ENCODE data around the gene PLB1. TPM values are rescaled to one million over a fixed set of nuclear protein-coding genes. Genes with fewer than 3 reads are reported as not detected.

PLB1 gene
- total and polyA plus RNA-seq, 2 experiments from 2014 or later = 0.11 to 0.44 TPM

- Histone ChIP-seq H3K4me2 (ENCODE audit: unreplicated experiment) (no peak overlapping the region), H3F3A (ENCODE audit: insufficient read depth) (peaks cover 12% of the 10 kb centered on the region), H3K4me1 (ENCODE audit: insufficient read depth) (peaks cover 7% of the 10 kb centered on the region), H3K9me3 (ENCODE audit: low read depth) (no peaks in the 10 kb centered on the region), H3K27me3 (replicated peaks; ENCODE audit: insufficient read depth) (no peaks in the 10 kb centered on the region), H3K27ac (no peak overlapping the region), H3K36me3 (ENCODE audit: low read depth) (no peaks in the 10 kb centered on the region), H3K9me2 (ENCODE audit: insufficient read depth) (no peaks in the 10 kb centered on the region), H4K20me1 (ENCODE audit: insufficient read depth) (no peaks in the 10 kb centered on the region), H3K9ac (no peak overlapping the region), H3K79me2 (ENCODE audit: insufficient read depth) (no peaks in the 10 kb centered on the region), H3K4me3 (no peak overlapping the region), H2AFZ (no peak overlapping the region)
- in situ Hi-C loops (cut with MboI) = loop anchor here (10.0 kb wide), 1 partner anchor 165 kb away; the partner anchor contains the start of gene PPP1CB
- TF ChIP-seq EZH2 (IDR thresholded peaks at IDR 0.05; ENCODE audit: insufficient read depth, poor library complexity, severe bottlenecking) (no peak), EZH2phosphoT487 (IDR thresholded peaks at IDR 0.05; ENCODE audit: insufficient read depth, low read depth) (no peak)
- DNase-seq = no peak
- 86 to 88% methylated on average over 12 to 15 of the region's 15 CpGs for WGBS, 2 experiments (ENCODE audit: low coverage in 1 of 2, low lambda C conversion rate in 2 of 2, missing lambda C conversion rate in 2 of 2)
Measured at GRCh38 chr2:28589746-28590463, 94.0 kb downstream of the PLB1 start.

GRCh38 chr2:28590496-28591301 lies 94.8 kb downstream of the PLB1 start:
- H3K4me2 ChIP-seq (ENCODE audit: unreplicated experiment) = no peak overlapping the region
- no peaks in the 10 kb centered on the region for H3K4me1 ChIP-seq (ENCODE audit: insufficient read depth)
- no peak overlapping the region for H3K27ac ChIP-seq
- no peaks in the 10 kb centered on the region for H4K20me1 ChIP-seq (ENCODE audit: insufficient read depth)
- H2AFZ ChIP-seq = no peak overlapping the region
- H3K79me2 ChIP-seq (ENCODE audit: insufficient read depth) = no peaks in the 10 kb centered on the region
- 79 to 86% methylated on average over 11 to 13 of the region's 13 CpGs for WGBS, 2 experiments (ENCODE audit: low coverage in 1 of 2, low lambda C conversion rate in 2 of 2, missing lambda C conversion rate in 2 of 2)
- H3K4me3 ChIP-seq = no peak overlapping the region
- peaks cover 4% of the 10 kb centered on the region for H3F3A ChIP-seq (ENCODE audit: insufficient read depth)
- H3K27me3 ChIP-seq (replicated peaks; ENCODE audit: insufficient read depth) = no peaks in the 10 kb centered on the region
- H3K9me3 ChIP-seq (ENCODE audit: low read depth) = no peaks in the 10 kb centered on the region
- in situ Hi-C loops (cut with MboI) = loop anchor here (10.0 kb wide), 1 partner anchor 164 kb away; the partner anchor contains the start of gene PPP1CB
- no peaks in the 10 kb centered on the region for H3K9me2 ChIP-seq (ENCODE audit: insufficient read depth)
- no peaks in the 10 kb centered on the region for H3K36me3 ChIP-seq (ENCODE audit: low read depth)
- H3K9ac ChIP-seq = no peak overlapping the region
- DNase-seq = no peak
- TF ChIP-seq EZH2phosphoT487 (IDR thresholded peaks at IDR 0.05; ENCODE audit: insufficient read depth, low read depth) (no peak), EZH2 (IDR thresholded peaks at IDR 0.05; ENCODE audit: insufficient read depth, poor library complexity, severe bottlenecking) (no peak)

GRCh38 chr2:28591711-28592335 lies 96.0 kb downstream of the PLB1 start:
- H3K79me2 ChIP-seq (ENCODE audit: insufficient read depth) = no peaks in the 10 kb centered on the region
- no peaks in the 10 kb centered on the region for H3F3A ChIP-seq (ENCODE audit: insufficient read depth)
- in situ Hi-C loops (cut with MboI) = loop anchor here (10.0 kb wide), 1 partner anchor 163 kb away; the partner anchor contains the start of gene PPP1CB
- H2AFZ ChIP-seq = no peak overlapping the region
- no peak overlapping the region for H3K9ac ChIP-seq
- no peak overlapping the region for H3K4me2 ChIP-seq (ENCODE audit: unreplicated experiment)
- TF ChIP-seq EZH2 (IDR thresholded peaks at IDR 0.05; ENCODE audit: insufficient read depth, poor library complexity, severe bottlenecking) (no peak), EZH2phosphoT487 (IDR thresholded peaks at IDR 0.05; ENCODE audit: insufficient read depth, low read depth) (no peak)
- H3K4me3 ChIP-seq = no peak overlapping the region
- H3K27ac ChIP-seq = no peak overlapping the region
- H3K27me3 ChIP-seq (replicated peaks; ENCODE audit: insufficient read depth) = no peaks in the 10 kb centered on the region
- no peak for DNase-seq
- H3K4me1 ChIP-seq (ENCODE audit: insufficient read depth) = 0 out of 2 replicates have a peak, but pooled peaks cover 7% of the 10 kb centered on the region
- no peaks in the 10 kb centered on the region for H3K36me3 ChIP-seq (ENCODE audit: low read depth)
- no peaks in the 10 kb centered on the region for H3K9me2 ChIP-seq (ENCODE audit: insufficient read depth)
- 94% methylated on average over 9 of the region's 9 CpGs for WGBS, 2 experiments (ENCODE audit: low coverage in 1 of 2, low lambda C conversion rate in 2 of 2, missing lambda C conversion rate in 2 of 2)
- H3K9me3 ChIP-seq (ENCODE audit: low read depth) = no peaks in the 10 kb centered on the region
- H4K20me1 ChIP-seq (ENCODE audit: insufficient read depth) = no peaks in the 10 kb centered on the region

- Histone ChIP-seq H3K9ac (no peak overlapping the region), H2AFZ (no peak overlapping the region), H3K27ac (no peak overlapping the region), H3K4me2 (ENCODE audit: unreplicated experiment) (no peak overlapping the region), H3F3A (ENCODE audit: insufficient read depth) (no peaks in the 10 kb centered on the region), H3K9me3 (ENCODE audit: low read depth) (no peaks in the 10 kb centered on the region), H3K4me1 (ENCODE audit: insufficient read depth) (0 out of 2 replicates have a peak, but pooled peaks cover 8% of the 10 kb centered on the region), H3K27me3 (replicated peaks; ENCODE audit: insufficient read depth) (no peaks in the 10 kb centered on the region), H4K20me1 (ENCODE audit: insufficient read depth) (no peaks in the 10 kb centered on the region), H3K36me3 (ENCODE audit: low read depth) (no peaks in the 10 kb centered on the region), H3K4me3 (no peak overlapping the region), H3K9me2 (ENCODE audit: insufficient read depth) (no peaks in the 10 kb centered on the region), H3K79me2 (ENCODE audit: insufficient read depth) (no peaks in the 10 kb centered on the region)
- 91 to 92% methylated on average over 3 of the region's 3 CpGs for WGBS, 2 experiments (ENCODE audit: low coverage in 1 of 2, low lambda C conversion rate in 2 of 2, missing lambda C conversion rate in 2 of 2)
- in situ Hi-C loops (cut with MboI) = loop anchor here (10.0 kb wide), 1 partner anchor 162 kb away; the partner anchor contains the start of gene PPP1CB
- TF ChIP-seq EZH2 (IDR thresholded peaks at IDR 0.05; ENCODE audit: insufficient read depth, poor library complexity, severe bottlenecking) (no peak), EZH2phosphoT487 (IDR thresholded peaks at IDR 0.05; ENCODE audit: insufficient read depth, low read depth) (no peak)
- no peak for DNase-seq
Measured at GRCh38 chr2:28592481-28592880, 96.6 kb downstream of the PLB1 start.
